Right lobe of liver (tissue), 4 donors: Measurements from ENCODE around the gene IFNA14.

Experiments used
- CTCF ChIP-seq, 4 donors: fragments of 200-600 bp in 3 of 4; fragments of 450-650 bp in 1 of 4; IDR thresholded peaks; one replicate each; pipeline versions ENCODE4 v1.5.1 to v1.8.0; 2016 to 2022; ENCODE audit warnings: antibody characterized with exemption in 4 of 4, mild to moderate bottlenecking in 2 of 4
- POLR2A ChIP-seq: fragments of 450-650 bp; IDR thresholded peaks from one replicate; pipeline ENCODE4 v1.6.1; 2017; ENCODE audit warnings: antibody characterized with exemption, mild to moderate bottlenecking
- donor health status: DM: no; HTN: no; CAD: no.
- donor health status: DM: no; HTN: no; CAD: no.
- donor health status: DM: no; HTN: yes; CAD: no.

- TF ChIP-seq POLR2A (no peak), CTCF (IDR thresholded peaks at IDR 0.05) (no peak)
Measured at GRCh38 chr9:21265421-21266189, 25.8 kb upstream of the IFNA14 start.
